Pulmonary artery endothelial cell (primary cell): ENCODE measurements around the gene WASHC3. TPM values are rescaled to one million over a fixed set of nuclear protein-coding genes. Genes with fewer than 3 reads are reported as not detected.

Experiments used
- DNase-seq: peaks from one replicate; pipeline ENCODE4 v3.0.0-alpha.2; 2011; ENCODE audit warnings: low read depth, low spot score
- total RNA-seq: library from RNA; depleted of rRNA; stranded (reverse); fragments of >200 nt; gene quantifications from 2 replicates; pipeline ENCODE4 v1.2.3, GENCODE V29; 2014

The WASHC3 gene
- total RNA-seq, 1 donor from 2014 or later: 57.1 TPM

DNA sequence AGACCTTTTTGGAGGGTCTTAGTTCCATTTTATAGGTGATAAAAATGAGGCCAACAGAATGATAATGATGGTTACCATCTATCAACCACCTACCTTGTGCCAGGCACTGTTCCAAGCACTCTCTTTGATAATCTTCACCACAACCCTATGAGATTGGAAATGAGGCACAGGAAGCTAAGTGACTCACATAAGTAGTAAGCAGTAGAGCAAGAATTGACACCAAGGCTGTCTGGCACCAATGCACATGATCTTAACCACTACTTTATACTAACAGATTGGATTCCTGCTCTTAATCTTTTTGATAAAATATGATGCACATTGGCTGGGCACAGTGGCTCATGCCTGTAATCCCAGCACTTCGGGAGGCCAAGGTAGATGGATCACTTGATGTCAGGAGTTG is 93.0 kb downstream of the WASHC3 start:
- DNase-seq: no peak

DNA sequence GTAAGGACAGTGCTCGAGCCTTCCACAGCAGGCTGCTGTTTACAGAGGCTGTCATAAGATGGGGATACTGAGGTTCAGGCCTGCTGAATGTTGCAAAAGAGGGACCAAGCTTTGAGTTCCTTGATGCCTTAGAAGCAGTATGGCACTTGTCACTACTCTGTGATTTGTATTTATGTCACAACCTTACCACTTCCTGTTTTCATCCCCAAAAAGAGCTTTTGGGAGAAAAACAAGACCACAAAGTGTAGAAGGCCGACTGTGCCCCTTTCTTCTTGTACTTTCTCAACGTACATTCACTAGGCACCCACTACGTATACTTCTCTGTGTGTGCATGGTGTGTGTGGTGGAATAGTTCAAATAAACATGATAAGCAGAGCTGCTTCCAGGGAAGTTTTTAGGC is 94.3 kb downstream of the WASHC3 start:
- DNase-seq: no peak

DNA sequence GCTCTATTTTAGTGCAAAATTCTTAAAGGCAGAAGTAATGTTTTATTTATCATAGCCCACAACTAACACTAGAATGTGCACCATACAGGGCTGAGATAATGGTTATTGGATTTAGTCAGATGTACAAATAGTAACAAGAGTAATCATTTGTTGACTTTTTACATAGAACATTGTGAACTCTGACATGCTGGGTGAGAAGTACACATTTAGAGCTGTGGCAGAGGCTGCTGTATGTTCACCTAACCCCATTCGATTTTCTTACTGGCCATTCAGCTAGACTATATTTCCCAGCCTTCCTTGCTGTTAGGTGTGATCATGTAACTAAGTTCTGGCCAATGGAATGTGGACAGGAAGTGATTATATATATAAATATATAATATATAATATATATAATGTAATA is 95.3 kb downstream of the WASHC3 start:
- DNase-seq: no peak

DNA sequence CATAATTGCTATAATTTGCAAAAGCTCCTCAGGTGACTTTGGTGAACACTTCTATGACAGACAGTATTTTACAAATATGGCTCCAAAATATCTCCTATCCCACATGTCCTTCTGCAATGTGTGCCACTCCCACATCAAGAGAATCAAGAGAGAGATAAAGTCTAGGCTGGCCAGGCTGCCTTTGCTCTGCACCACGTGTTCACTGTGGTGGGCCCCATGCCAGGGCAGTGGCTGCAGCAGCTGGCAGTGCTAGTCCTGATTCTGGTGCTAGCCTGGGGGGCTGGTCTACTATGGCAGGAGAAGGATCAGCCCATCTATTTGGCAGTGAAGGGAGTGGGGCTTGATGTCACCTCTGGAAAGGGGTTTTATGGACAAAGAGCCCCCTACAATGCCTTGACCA is 98.1 kb downstream of the WASHC3 start:
- DNase-seq: no peak

Other genes starting within 250 kb of the WASHC3 start
- 27.2 and 32.2 TPM in 2 replicates for gene GNPTAB, start 231.0 kb downstream of the WASHC3 start, total RNA-seq
- 27.4 and 29.7 TPM in 2 replicates for gene DRAM1, start 184.4 kb downstream of the WASHC3 start, total RNA-seq
- gene NUP37, start 58.1 kb upstream of the WASHC3 start, total RNA-seq: 40.4 and 54.8 TPM in 2 replicates
- 13.7 and 27.5 TPM in 2 replicates for gene PARPBP, start 58.2 kb upstream of the WASHC3 start, total RNA-seq
- 0.32 and 0.66 TPM in 2 replicates for gene PMCH, start 135.8 kb upstream of the WASHC3 start, total RNA-seq